Smooth muscle cell (in vitro differentiated cells): ENCODE data around the gene IDUA. TPM values are rescaled to one million over a fixed set of nuclear protein-coding genes. Genes with fewer than 3 reads are reported as not detected.

ENCODE experiments used
- DNase-seq: peaks from one replicate; lab custom pipeline; 2025; ENCODE audit not compliant: unreplicated experiment; lab: John Stamatoyannopoulos, UW
- H2AFZ ChIP-seq: fragments of 200-600 bp; sonication (generic); 2 replicates; pipeline ENCODE4 v1.6.0; 2016; ENCODE audit warnings: antibody characterized with exemption, low read depth, mild to moderate bottlenecking
- H3F3A ChIP-seq: fragments of 200-600 bp; sonication (generic); 2 replicates; pipeline ENCODE4 v1.6.0; 2017; ENCODE audit warnings: antibody characterized with exemption, low read depth
- H3K27ac ChIP-seq: fragments of 200-600 bp; sonication (generic); 2 replicates; pipeline ENCODE4 v1.5.1; 2016; ENCODE audit warnings: low read depth, mild to moderate bottlenecking
- H3K27me3 ChIP-seq: fragments of 200-600 bp; sonication (generic); 2 replicates; pipeline ENCODE4 v1.6.1; 2016; ENCODE audit warnings: low read depth, mild to moderate bottlenecking
- H3K36me3 ChIP-seq: fragments of 200-600 bp; sonication (generic); 2 replicates; pipeline ENCODE4 v1.5.1; 2016; ENCODE audit warnings: low read depth
- H3K4me1 ChIP-seq: fragments of 200-600 bp; sonication (generic); 2 replicates; pipeline ENCODE4 v1.5.1; 2016; ENCODE audit warnings: low read depth
- H3K4me2 ChIP-seq: fragments of 200-600 bp; sonication (generic); 2 replicates; pipeline ENCODE4 v1.6.0; 2016; ENCODE audit warnings: mild to moderate bottlenecking
- H3K4me3 ChIP-seq: fragments of 200-600 bp; sonication (generic); 2 replicates; pipeline ENCODE4 v1.5.1; 2016; ENCODE audit warnings: mild to moderate bottlenecking
- H3K79me2 ChIP-seq: fragments of 200-600 bp; sonication (generic); 2 replicates; pipeline ENCODE4 v1.6.0; 2016; ENCODE audit warnings: low read depth, mild to moderate bottlenecking
- H3K9ac ChIP-seq: fragments of 200-600 bp; sonication (generic); 2 replicates; pipeline ENCODE4 v1.6.0; 2016; ENCODE audit warnings: low read depth
- H3K9me3 ChIP-seq: fragments of 200-600 bp; sonication (generic); replicated peaks from 2 replicates; pipeline ENCODE4 v1.5.1; 2016; ENCODE audit warnings: low read depth
- H4K20me1 ChIP-seq: fragments of 200-600 bp; sonication (generic); 2 replicates; pipeline ENCODE4 v1.6.0; 2016; ENCODE audit warnings: low read depth
- WGBS: methylation state at CpG from one replicate; pipeline ENCODE4 v1.1.7; 2016; ENCODE audit warnings: low lambda C conversion rate; 5-methylcytosine and 5-hydroxymethylcytosine counted together
- polyA plus RNA-seq: library from polyadenylated mRNA; unstranded; fragments of >200 nt; fragmentation: Nextera tagmentation; extraction: Ambion mirVana; gene quantifications from 2 replicates; pipeline ENCODE4 v1.2.1, GENCODE V29; 2016
- total RNA-seq: library from RNA; depleted of rRNA; stranded (reverse); fragments of >200 nt; gene quantifications from 2 replicates; pipeline ENCODE4 v1.2.3, GENCODE V29; 2014
- TF ChIP-seq, protein P1 (sequence below): fragments of 200-600 bp; sonication (generic); IDR thresholded peaks from 2 replicates; pipeline ENCODE4 v1.5.1; 2017; ENCODE audit warnings: borderline replicate concordance, mild to moderate bottlenecking, antibody characterized with exemption; ENCODE audit not compliant: insufficient read depth, poor library complexity, severe bottlenecking

The IDUA gene
- total and polyA plus RNA-seq, 2 experiments from 2014 or later, result 6.3 to 49.9 TPM

DNA sequence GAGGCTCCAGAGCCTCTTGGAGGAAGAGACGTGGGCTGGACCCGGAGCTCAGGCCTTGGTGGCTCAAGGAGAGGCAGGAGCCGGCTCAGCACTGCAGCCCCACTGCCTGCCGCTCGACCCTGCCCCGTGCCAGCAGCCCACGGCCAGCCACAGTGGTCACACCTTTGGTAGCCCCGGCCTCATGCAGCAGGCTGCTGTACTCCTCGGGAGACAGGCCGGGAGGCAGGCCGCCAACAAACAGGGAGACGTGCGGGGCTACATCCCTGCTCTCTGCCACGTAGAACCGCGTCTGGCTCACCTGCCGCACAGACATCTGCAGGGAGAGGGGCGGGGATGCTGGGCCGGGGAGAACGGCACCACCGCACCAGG is 21.1 kb upstream of the IDUA start:
- 89% methylated on average over 19 of the region's 21 CpGs for WGBS
- no peak overlapping the region for H3K9ac ChIP-seq
- H3K9me3 ChIP-seq, result no peaks in the 10 kb centered on the region
- no peaks in the 10 kb centered on the region for H3K4me1 ChIP-seq
- H3K27me3 ChIP-seq, result peaks cover 5% of the 10 kb centered on the region
- no peaks in the 10 kb centered on the region for H3K79me2 ChIP-seq
- TF ChIP-seq, protein P1, sequence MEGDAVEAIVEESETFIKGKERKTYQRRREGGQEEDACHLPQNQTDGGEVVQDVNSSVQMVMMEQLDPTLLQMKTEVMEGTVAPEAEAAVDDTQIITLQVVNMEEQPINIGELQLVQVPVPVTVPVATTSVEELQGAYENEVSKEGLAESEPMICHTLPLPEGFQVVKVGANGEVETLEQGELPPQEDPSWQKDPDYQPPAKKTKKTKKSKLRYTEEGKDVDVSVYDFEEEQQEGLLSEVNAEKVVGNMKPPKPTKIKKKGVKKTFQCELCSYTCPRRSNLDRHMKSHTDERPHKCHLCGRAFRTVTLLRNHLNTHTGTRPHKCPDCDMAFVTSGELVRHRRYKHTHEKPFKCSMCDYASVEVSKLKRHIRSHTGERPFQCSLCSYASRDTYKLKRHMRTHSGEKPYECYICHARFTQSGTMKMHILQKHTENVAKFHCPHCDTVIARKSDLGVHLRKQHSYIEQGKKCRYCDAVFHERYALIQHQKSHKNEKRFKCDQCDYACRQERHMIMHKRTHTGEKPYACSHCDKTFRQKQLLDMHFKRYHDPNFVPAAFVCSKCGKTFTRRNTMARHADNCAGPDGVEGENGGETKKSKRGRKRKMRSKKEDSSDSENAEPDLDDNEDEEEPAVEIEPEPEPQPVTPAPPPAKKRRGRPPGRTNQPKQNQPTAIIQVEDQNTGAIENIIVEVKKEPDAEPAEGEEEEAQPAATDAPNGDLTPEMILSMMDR, result no peak
- H3K27ac ChIP-seq, result no peak overlapping the region
- no peak overlapping the region for H2AFZ ChIP-seq
- H3K36me3 ChIP-seq, result no peaks in the 10 kb centered on the region
- H3F3A ChIP-seq, result no peaks in the 10 kb centered on the region
- peaks cover 23% of the 10 kb centered on the region for H4K20me1 ChIP-seq
- H3K4me3 ChIP-seq, result no peak overlapping the region
- H3K4me2 ChIP-seq, result no peak overlapping the region
- DNase-seq, result no peak

DNA sequence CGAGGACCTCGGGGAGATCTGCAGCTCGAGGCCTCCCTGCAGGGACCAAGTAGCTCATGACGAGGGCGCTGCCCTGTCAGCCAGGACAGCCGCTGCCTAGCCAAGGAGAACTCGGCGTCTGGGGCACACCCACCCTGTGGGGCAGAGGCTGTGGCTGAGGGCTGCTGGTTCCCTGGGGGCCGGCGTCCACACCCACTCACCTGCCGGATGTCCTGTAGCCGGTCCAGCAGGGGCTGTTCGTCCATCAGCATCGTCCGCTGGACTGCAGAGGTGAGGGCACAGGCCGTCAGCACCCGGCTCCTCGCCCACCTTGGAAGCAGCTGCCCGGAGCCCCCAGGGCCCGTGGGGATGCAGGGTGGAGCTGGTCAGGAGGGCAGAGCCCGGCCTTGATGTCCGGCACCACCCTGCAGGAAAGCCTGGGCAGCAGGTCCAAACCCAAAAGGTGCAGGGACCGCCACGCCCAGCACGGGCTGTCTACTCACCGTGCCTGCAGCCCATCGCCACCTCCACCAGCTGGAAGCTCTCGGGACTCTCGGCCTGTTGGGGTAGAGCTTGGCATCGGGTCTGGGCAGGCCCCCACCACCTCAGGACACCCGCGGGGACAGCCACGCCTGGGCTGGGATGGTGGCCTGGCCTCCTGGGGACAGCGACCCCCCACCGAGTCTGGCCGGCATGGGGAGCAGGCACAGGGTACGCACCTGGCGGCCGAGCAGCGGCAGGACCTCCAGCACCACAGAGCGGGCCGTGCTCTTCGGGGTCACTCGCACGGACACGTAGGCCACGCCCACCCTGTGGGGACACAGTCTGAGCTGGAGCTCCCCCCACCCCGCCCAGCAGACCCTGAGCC is 20.4 kb upstream of the IDUA start:
- no peak overlapping the region for H3K4me2 ChIP-seq
- WGBS, result 92% methylated on average over 30 of the region's 48 CpGs
- no peak overlapping the region for H2AFZ ChIP-seq
- H3K9me3 ChIP-seq, result no peaks in the 10 kb centered on the region
- H3F3A ChIP-seq, result no peaks in the 10 kb centered on the region
- H3K9ac ChIP-seq, result no peak overlapping the region
- no peaks in the 10 kb centered on the region for H3K4me1 ChIP-seq
- H3K79me2 ChIP-seq, result no peaks in the 10 kb centered on the region
- peaks cover 31% of the 10 kb centered on the region for H4K20me1 ChIP-seq
- no peaks in the 10 kb centered on the region for H3K36me3 ChIP-seq
- TF ChIP-seq, protein P1, result no peak
- H3K27me3 ChIP-seq, result peaks cover 5% of the 10 kb centered on the region
- H3K4me3 ChIP-seq, result no peak overlapping the region
- no peak for DNase-seq
- H3K27ac ChIP-seq, result no peak overlapping the region

DNA sequence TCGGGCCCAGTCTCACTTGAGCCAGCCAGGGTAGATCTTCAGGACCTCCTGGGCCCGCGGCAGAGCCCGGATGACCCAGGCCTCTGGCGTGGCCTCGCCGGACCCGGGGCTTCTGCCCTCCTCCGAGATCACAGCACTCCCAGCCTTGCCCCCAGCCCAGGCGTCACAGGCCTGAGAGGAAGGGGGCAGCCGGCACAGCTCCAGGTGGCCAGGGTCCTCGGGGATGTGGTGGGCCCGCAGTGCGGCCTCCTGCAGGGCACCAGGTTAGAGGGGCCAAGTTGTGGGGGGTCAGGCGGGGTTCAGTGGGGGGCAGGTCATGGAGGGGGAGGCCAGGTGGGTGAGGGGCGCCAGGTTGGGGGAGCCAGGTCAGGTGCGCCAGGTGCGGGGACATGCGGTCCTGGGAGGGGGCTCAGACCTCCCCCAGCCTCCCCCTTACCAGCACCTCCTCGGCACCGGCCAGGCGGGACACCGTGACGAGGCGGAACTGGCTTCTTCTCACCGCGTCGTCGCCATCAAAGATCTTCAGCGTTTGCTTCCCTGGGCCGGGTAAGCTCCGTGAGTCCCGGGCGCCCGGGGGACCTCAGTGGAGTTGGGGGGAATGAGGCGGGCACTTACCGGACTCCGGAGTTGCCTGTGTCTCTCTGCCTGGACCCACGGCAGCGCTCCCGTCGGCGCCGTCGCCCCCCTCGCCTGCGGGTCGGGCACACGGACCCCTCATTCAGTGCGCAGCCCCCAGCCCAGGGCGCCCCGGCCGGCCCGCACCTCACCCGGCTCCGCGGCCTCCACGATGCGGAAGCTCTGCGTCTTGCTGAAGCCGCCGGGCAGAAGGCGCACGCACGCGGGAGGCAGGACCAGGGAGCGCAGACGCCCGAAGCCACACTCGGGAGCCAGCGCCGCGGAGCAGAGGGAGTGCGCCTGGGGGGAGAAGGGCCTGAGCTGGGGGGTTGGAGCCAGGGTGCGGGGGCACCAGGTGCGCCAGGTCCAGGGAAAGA is 19.4 kb upstream of the IDUA start:
- no peaks in the 10 kb centered on the region for H3K9me3 ChIP-seq
- 58% methylated on average over 45 of the region's 76 CpGs for WGBS
- H3K4me1 ChIP-seq, result peaks cover under 1% of the 10 kb centered on the region
- H3K9ac ChIP-seq, result no peak overlapping the region
- H3K36me3 ChIP-seq, result no peaks in the 10 kb centered on the region
- no peak overlapping the region for H3K4me3 ChIP-seq
- no peaks in the 10 kb centered on the region for H3F3A ChIP-seq
- H2AFZ ChIP-seq, result no peak overlapping the region
- DNase-seq, result no peak
- no peak overlapping the region for H3K27ac ChIP-seq
- H3K27me3 ChIP-seq, result peaks cover 5% of the 10 kb centered on the region
- H4K20me1 ChIP-seq, result peaks cover 40% of the 10 kb centered on the region
- TF ChIP-seq, protein P1, result no peak
- H3K79me2 ChIP-seq, result peaks cover 7% of the 10 kb centered on the region
- no peak overlapping the region for H3K4me2 ChIP-seq
